Neural progenitor cell (in vitro differentiated cells): ENCODE data around the gene FGFR3. TPM values are rescaled to one million over a fixed set of nuclear protein-coding genes. Genes with fewer than 3 reads are reported as not detected.

Source experiments
- DNase-seq: peaks from one replicate; pipeline ENCODE4 v3.0.0-alpha.2; 2016; ENCODE audit warnings: low spot score
- H2AFZ ChIP-seq: fragments of 200-600 bp; sonication (generic); replicated peaks from 2 replicates; pipeline ENCODE4 v1.6.1; 2016; ENCODE audit warnings: antibody characterized with exemption
- H3F3A ChIP-seq: fragments of 200-600 bp; sonication (generic); 2 replicates; pipeline ENCODE4 v1.6.1; 2016; ENCODE audit warnings: antibody characterized with exemption, low read depth
- H3K27ac ChIP-seq: fragments of 200-600 bp; sonication (generic); 2 replicates; pipeline ENCODE4 v1.5.1; 2016; ENCODE audit warnings: mild to moderate bottlenecking
- H3K27me3 ChIP-seq: fragments of 200-600 bp; sonication (generic); 2 replicates; pipeline ENCODE4 v1.6.1; 2016; ENCODE audit warnings: mild to moderate bottlenecking, moderate library complexity
- H3K36me3 ChIP-seq: fragments of 200-600 bp; sonication (generic); 2 replicates; pipeline ENCODE4 v1.5.1; 2016
- H3K4me1 ChIP-seq: fragments of 200-600 bp; sonication (generic); 2 replicates; pipeline ENCODE4 v1.6.1; 2016; ENCODE audit warnings: mixed run types
- H3K4me2 ChIP-seq: fragments of 200-600 bp; sonication (generic); 2 replicates; pipeline ENCODE4 v1.6.1; 2016
- H3K4me3 ChIP-seq: fragments of 200-600 bp; sonication (generic); 2 replicates; pipeline ENCODE4 v1.5.1; 2016
- H3K79me2 ChIP-seq: fragments of 200-600 bp; sonication (generic); 2 replicates; pipeline ENCODE4 v1.6.1; 2016; ENCODE audit warnings: low read depth
- H3K9ac ChIP-seq: fragments of 200-600 bp; sonication (generic); 2 replicates; pipeline ENCODE4 v1.6.1; 2016
- H3K9me3 ChIP-seq: fragments of 200-600 bp; sonication (generic); 2 replicates; pipeline ENCODE4 v1.5.1; 2016; ENCODE audit warnings: low read depth
- H4K20me1 ChIP-seq: fragments of 200-600 bp; sonication (generic); 2 replicates; pipeline ENCODE4 v1.6.1; 2016; ENCODE audit warnings: low read depth
- H3K27ac Mint-ChIP-seq: 3 replicates; pipeline ENCODE4 v1.8.0; 2021; ENCODE audit warnings: mixed read lengths
- H3K27me3 Mint-ChIP-seq: 2 replicates; pipeline ENCODE4 v1.8.0; 2022; ENCODE audit warnings: low read depth, mild to moderate bottlenecking, inconsistent platforms, moderate library complexity, mixed read lengths; ENCODE audit not compliant: insufficient read depth
- H3K36me3 Mint-ChIP-seq: 3 replicates; pipeline ENCODE4 v1.8.0; 2021; ENCODE audit warnings: mixed read lengths
- H3K4me1 Mint-ChIP-seq: 3 replicates; pipeline ENCODE4 v1.8.0; 2021; ENCODE audit warnings: mixed read lengths
- H3K4me3 Mint-ChIP-seq: 3 replicates; pipeline ENCODE4 v1.8.0; 2021; ENCODE audit warnings: mild to moderate bottlenecking, moderate library complexity, mixed read lengths
- H3K9me3 Mint-ChIP-seq: 3 replicates; pipeline ENCODE4 v1.8.0; 2020; ENCODE audit warnings: mixed read lengths
- EZH2 ChIP-seq: fragments of 200-600 bp; sonication (generic); IDR thresholded peaks from 2 replicates; pipeline ENCODE4 v1.6.1; 2017; ENCODE audit warnings: antibody characterized with exemption, mild to moderate bottlenecking, moderate library complexity
- EZH2phosphoT487 ChIP-seq: fragments of 200-600 bp; sonication (generic); IDR thresholded peaks from 2 replicates; pipeline ENCODE4 v1.6.1; 2017; ENCODE audit warnings: antibody characterized with exemption
- total RNA-seq: library from RNA; depleted of rRNA; stranded (reverse); fragments of >200 nt; gene quantifications from 2 replicates; pipeline ENCODE4 v1.2.3, GENCODE V29; 2015; ENCODE audit warnings: low replicate concordance
- TF ChIP-seq, protein P1 (sequence below): fragments of 200-600 bp; sonication (generic); IDR thresholded peaks from 2 replicates; pipeline ENCODE4 v1.5.1; 2017; ENCODE audit warnings: antibody characterized with exemption, mild to moderate bottlenecking

FGFR3 gene
- total RNA-seq, 1 donor from 2014 or later = 4.8 TPM

DNA sequence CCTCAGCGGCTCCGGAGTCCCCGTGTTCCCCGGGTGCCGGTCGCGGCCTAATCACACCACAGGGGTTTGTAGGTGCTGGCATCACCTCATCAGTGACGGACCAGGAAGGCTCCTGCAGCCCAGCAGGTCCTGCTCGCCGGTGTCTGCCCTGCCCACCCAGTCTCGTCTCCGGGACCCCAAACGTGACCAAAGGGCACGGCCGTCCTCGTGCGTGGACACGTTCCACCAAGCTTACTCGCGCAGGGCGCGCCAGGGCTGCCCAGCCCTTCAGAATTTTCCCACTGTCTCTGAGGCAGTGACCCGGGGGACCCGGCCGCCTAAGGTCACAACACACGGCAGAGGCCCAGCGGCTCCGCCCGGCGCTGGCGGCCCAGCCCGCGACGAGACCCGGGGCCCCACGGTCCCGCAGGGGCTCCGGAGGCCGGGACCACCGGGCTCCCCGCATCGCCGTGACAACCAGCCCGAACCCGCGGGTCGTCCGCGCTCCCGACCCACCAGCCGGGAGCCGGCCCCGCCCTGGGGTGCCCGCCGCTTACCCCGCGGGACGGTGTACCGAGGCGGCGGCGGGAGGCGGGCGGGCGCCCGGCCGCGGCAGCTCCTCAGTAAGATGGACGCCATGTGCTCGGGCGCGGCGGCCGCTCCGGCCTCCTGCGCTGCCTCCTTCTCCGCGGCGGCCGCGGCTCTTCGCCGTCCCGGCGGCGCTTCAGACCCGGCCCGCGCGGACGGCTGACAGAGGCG is 62.4 kb downstream of the FGFR3 start:
- Histone ChIP-seq H3K9me3 (no peaks in the 10 kb centered on the region), H3F3A (peaks cover 6% of the 10 kb centered on the region), H3K4me1 (peaks cover 4% of the 10 kb centered on the region), H3K27me3 (peaks cover 42% of the 10 kb centered on the region), H3K79me2 (peaks cover 41% of the 10 kb centered on the region), H2AFZ (peak overlapping the region; percentile 73), H3K27ac (no peak overlapping the region), H3K36me3 (no peaks in the 10 kb centered on the region), H4K20me1 (peaks cover 43% of the 10 kb centered on the region), H3K4me2 (peak overlapping the region; percentile 98), H3K9ac (peak overlapping the region; percentile 18), H3K4me3 (peak overlapping the region; percentile 74)
- no peaks in the 10 kb centered on the region for H3K9me3 Mint-ChIP-seq
- H3K4me1 Mint-ChIP-seq = peaks cover 47% of the 10 kb centered on the region
- peak overlapping the region; percentile 84 for H3K4me3 Mint-ChIP-seq
- peaks cover 4% of the 10 kb centered on the region for H3K27me3 Mint-ChIP-seq
- peaks cover 6% of the 10 kb centered on the region for H3K36me3 Mint-ChIP-seq
- DNase-seq = peak; percentile 45
- TF ChIP-seq EZH2phosphoT487 (no peak), EZH2 (no peak)
- TF ChIP-seq, protein P1, sequence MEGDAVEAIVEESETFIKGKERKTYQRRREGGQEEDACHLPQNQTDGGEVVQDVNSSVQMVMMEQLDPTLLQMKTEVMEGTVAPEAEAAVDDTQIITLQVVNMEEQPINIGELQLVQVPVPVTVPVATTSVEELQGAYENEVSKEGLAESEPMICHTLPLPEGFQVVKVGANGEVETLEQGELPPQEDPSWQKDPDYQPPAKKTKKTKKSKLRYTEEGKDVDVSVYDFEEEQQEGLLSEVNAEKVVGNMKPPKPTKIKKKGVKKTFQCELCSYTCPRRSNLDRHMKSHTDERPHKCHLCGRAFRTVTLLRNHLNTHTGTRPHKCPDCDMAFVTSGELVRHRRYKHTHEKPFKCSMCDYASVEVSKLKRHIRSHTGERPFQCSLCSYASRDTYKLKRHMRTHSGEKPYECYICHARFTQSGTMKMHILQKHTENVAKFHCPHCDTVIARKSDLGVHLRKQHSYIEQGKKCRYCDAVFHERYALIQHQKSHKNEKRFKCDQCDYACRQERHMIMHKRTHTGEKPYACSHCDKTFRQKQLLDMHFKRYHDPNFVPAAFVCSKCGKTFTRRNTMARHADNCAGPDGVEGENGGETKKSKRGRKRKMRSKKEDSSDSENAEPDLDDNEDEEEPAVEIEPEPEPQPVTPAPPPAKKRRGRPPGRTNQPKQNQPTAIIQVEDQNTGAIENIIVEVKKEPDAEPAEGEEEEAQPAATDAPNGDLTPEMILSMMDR = no peak
- no peak overlapping the region for H3K27ac Mint-ChIP-seq

DNA sequence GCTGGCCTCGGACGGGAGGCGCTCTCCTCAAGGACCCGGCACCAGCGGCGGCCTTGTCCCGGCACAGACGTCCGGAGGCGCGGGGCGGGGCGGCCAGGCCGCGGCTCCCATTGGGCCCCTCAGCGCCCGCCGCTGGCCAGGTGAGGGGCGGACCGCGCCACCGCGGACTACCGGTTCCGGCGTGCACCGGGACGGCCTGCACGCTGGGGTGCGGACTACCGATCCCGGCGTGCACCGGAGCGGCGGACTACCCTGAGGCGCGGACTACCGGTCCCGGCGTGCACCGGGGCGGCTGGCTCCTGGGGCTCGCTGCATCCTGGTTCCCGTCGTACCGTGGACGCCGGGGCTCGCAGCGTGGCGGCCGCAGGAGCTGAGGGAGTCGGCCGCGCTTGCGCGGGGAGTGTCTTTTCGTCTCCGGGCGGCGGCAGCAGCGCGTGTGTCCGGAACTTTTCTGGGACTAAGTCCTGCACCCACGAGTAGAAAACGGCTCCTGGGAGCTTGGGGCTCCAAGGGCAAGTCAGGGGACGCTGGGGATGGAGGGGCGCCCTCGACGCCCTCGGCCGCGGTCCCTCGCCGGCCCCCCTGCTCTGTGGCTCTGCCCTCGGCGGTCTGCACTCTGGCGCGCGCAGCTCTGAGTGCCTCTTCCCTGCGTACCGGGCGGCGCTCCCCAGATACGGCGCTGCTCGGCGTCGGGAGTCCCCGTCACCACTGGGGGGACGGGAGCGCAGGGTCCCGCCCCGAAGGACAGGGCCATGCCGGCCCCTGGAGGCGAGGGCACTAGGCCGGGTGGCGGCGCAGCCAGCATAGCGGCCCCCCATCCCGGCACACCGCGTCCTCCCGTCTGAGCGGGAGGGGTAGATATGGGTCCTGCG is 63.2 kb downstream of the FGFR3 start, which contains the start of gene LETM1:
Gene LETM1 (minus strand): TSS at position 86 of the 872 bp plus-strand sequence. CDS start 206 bp downstream, outside the sequence.
- Histone ChIP-seq H3K9ac (peak within 1 kb of the TSS; percentile 18), H3K4me3 (peak within 1 kb of the TSS; percentile 74), H4K20me1 (peaks cover 37% of the 10 kb centered on the region), H3K27me3 (peaks cover 50% of the 10 kb centered on the region), H2AFZ (peak within 1 kb of the TSS; percentile 95), H3K79me2 (peaks cover 41% of the 10 kb centered on the region), H3K36me3 (no peaks in the 10 kb centered on the region), H3K4me2 (peak within 1 kb of the TSS; percentile 98), H3F3A (peaks cover 6% of the 10 kb centered on the region), H3K4me1 (peaks cover 4% of the 10 kb centered on the region), H3K27ac (no peak within 1 kb of the TSS), H3K9me3 (no peaks in the 10 kb centered on the region)
- peaks cover 45% of the 10 kb centered on the region for H3K4me1 Mint-ChIP-seq
- H3K4me3 Mint-ChIP-seq = peak within 1 kb of the TSS; percentile 86
- H3K27ac Mint-ChIP-seq = no peak within 1 kb of the TSS
- peak; percentile 99 for DNase-seq
- H3K27me3 Mint-ChIP-seq = peaks cover 5% of the 10 kb centered on the region
- TF ChIP-seq, protein P1 = peak; percentile 36
- TF ChIP-seq EZH2 (peak; percentile 75), EZH2phosphoT487 (no peak)
- no peaks in the 10 kb centered on the region for H3K9me3 Mint-ChIP-seq
- peaks cover 6% of the 10 kb centered on the region for H3K36me3 Mint-ChIP-seq

DNA sequence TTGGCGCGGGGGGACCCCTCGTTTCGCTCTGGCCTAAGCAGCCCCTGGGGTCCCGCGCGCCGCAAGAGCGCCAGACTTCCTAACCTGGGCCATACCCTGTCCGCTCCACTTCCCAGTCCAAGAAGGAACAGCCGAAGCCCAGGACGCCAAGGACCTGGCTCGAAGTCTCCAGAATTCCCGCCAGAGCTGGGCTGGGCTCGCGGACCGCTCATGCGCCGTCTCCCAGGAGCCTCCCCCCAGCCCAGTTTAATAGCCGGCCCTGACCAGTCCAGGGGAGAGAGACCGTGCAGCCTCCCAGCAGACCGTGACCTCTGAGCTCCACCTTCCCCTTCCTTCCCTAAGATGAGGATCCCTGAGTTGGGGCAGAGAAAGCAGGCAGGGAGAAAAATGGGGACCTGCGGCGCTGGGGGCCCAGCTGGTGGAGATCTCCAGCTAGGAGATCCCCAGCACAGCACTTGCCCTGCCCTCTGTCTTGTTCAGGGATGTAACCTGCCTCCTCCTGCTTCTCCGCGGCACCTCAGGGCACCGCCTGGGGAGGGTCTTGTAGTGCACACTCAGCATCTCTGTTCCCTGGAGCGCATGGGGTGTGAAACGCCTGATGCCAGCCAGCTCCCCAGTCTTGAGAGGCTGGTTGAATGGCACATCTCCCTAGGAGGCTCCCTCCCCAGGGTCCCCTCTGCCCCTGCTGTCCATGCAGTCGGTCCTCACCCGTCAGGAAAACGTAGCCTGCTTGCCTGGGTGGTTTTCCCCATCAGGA is 64.0 kb downstream of the FGFR3 start:
- Histone ChIP-seq H2AFZ (peak overlapping the region; percentile 95), H3K9ac (no peak overlapping the region), H3F3A (peaks cover 6% of the 10 kb centered on the region), H3K4me1 (peaks cover 7% of the 10 kb centered on the region), H3K27ac (no peak overlapping the region), H3K4me2 (peak overlapping the region; percentile 92), H3K36me3 (no peaks in the 10 kb centered on the region), H3K27me3 (peaks cover 59% of the 10 kb centered on the region), H3K79me2 (peaks cover 35% of the 10 kb centered on the region), H3K4me3 (peak overlapping the region; percentile 74), H4K20me1 (peaks cover 36% of the 10 kb centered on the region), H3K9me3 (no peaks in the 10 kb centered on the region)
- H3K4me3 Mint-ChIP-seq = peak overlapping the region; percentile 86
- peaks cover 7% of the 10 kb centered on the region for H3K27me3 Mint-ChIP-seq
- TF ChIP-seq EZH2 (peak; percentile 39), EZH2phosphoT487 (no peak)
- TF ChIP-seq, protein P1 = no peak
- peak; percentile 56 for DNase-seq
- H3K27ac Mint-ChIP-seq = no peak overlapping the region
- H3K9me3 Mint-ChIP-seq = no peaks in the 10 kb centered on the region
- peaks cover 6% of the 10 kb centered on the region for H3K36me3 Mint-ChIP-seq
- H3K4me1 Mint-ChIP-seq = peaks cover 45% of the 10 kb centered on the region
